ENCODE results near the gene SRRD.
A peak's percentile ranks its signal among the peaks of the same experiment; 100 is the strongest.
"Not testable (repeated sequence)": the region's sequence is repeated elsewhere in the genome, so short reads cannot be mapped to it uniquely, and the experiment has no call there.

The SRRD gene, protein sequence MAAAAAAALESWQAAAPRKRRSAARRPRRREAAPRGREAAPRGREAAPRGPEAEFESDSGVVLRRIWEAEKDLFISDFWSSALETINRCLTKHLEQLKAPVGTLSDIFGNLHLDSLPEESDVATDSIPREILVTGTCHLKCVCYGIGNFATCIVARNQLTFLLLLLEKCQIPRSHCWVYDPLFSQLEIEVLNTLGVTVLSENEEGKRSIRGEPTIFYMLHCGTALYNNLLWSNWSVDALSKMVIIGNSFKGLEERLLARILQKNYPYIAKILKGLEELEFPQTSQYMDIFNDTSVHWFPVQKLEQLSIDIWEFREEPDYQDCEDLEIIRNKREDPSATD

DNA sequence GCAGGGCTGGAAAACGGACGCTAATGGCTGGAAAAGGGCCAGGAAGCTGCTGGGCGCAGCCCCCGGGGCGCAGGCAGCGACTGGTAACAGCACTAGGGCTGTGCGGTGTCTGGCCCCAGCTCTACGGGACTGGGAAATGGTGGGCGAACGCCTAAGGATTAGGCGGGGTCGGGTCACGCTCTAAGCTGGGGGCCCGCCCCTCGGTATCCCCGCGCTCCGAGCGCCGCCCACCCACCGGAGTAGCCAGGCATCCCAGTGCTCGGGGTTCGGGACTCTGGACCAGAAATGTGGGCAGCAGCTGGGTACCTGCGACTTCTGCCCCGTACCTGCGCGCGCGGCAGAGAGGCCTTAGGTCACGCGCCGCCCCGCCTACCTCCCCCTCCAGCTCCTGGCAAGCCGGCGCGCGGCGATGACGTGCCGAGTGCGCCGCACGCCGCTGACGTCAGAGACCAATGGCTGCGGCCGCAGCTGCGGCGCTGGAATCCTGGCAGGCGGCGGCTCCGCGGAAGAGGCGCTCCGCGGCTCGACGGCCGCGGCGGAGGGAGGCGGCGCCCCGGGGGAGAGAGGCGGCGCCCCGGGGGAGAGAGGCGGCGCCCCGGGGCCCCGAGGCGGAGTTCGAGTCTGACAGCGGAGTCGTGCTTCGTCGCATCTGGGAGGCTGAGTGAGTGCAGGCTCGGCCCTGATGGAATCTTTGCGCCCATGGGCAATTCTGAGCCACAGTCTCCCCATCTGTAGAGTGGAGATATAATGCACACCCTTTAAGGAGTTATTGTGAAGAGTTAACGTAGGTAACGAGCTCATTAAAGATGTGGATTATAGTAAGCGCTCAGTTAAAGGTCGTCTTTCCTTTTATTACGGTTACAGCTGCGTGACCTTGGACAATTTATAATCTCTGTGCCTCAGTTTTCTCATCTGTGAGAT lies at the start of gene SRRD, which contains the start of gene HPS4:
Gene SRRD, plus strand, starts transcription at position 439 of the 921 bp plus-strand sequence. Its CDS starts 14 bp downstream, at position 453.
Gene HPS4, minus strand, starts transcription at position 345 of the 921 bp plus-strand sequence. CDS start 2,021 bp downstream, outside the sequence.
- H3K9ac ChIP-seq (ENCODE audit: insufficient read length) = peak within 1 kb of the TSS; percentile 95
- H3K36me3 ChIP-seq (ENCODE audit: insufficient read depth, low read length) = peaks cover 27% of the 10 kb centered on the region
- no peak for DNase-seq (ENCODE audit: low read depth, low spot score)
- H3K9me3 ChIP-seq (ENCODE audit: low read depth, low read length) = no peaks in the 10 kb centered on the region
- TF ChIP-seq EZH2 (IDR thresholded peaks at IDR 0.05) = no peak
- TF ChIP-seq FOXP2 (optimal IDR thresholded peaks at IDR 0.05; ENCODE audit: control extremely low read depth, extremely low read length, insufficient read depth) = no peak
- TF ChIP-seq POLR2AphosphoS5 (IDR thresholded peaks at IDR 0.05; ENCODE audit: borderline replicate concordance, low read depth, low read length) = peak; percentile 88
- H3K27ac ChIP-seq = peak within 1 kb of the TSS; percentile 77
- peak within 1 kb of the TSS; percentile 86 for H3K4me3 ChIP-seq

DNA sequence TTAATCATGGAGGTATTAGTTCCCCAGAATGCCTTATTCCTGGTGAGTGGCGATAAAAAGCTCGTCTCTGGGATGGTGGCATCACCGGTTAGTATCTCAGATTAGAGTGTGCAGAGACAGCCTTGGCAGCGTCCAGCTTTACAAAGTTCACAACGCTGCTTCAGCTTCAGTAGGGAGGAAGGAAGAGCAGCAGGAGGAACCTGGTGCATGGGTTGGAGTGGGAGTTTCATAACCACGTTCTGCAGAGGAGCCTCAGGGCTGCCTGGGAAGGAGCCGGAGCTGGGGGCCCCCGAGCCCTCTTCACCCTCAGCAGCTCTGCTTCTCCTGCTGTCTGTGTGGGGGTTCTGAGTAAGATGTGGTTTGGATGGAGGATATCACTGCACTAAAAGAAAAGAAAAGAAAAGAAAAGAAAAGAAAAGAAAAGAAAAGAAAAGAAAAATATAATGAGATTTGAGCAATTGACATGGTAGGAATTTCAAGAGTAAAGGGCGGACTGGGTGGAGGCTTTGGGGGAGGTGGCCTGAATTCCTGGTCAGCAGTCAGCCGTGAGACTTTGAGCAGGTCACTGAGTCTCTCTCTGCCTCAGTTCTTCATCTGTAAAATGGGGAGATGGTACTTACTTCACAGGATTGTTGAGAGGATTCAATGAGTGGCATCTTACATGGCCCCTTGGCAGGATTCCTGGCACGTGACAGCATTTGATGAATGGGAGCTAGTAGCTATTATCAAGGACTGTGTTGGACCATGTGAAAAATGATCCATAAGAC lies 48.2 kb upstream of the SRRD start:
- H3K4me3 ChIP-seq = no peak overlapping the region
- H3K9ac ChIP-seq (ENCODE audit: insufficient read length) = no peak overlapping the region
- no peak for TF ChIP-seq FOXP2 (optimal IDR thresholded peaks at IDR 0.05; ENCODE audit: control extremely low read depth, extremely low read length, insufficient read depth)
- TF ChIP-seq EZH2 (IDR thresholded peaks at IDR 0.05) = no peak
- TF ChIP-seq POLR2AphosphoS5 (IDR thresholded peaks at IDR 0.05; ENCODE audit: borderline replicate concordance, low read depth, low read length) = no peak
- H3K27ac ChIP-seq = no peak overlapping the region
- no peaks in the 10 kb centered on the region for H3K36me3 ChIP-seq (ENCODE audit: insufficient read depth, low read length)
- no peak for DNase-seq (ENCODE audit: low read depth, low spot score)
- no peaks in the 10 kb centered on the region for H3K9me3 ChIP-seq (ENCODE audit: low read depth, low read length)

DNA sequence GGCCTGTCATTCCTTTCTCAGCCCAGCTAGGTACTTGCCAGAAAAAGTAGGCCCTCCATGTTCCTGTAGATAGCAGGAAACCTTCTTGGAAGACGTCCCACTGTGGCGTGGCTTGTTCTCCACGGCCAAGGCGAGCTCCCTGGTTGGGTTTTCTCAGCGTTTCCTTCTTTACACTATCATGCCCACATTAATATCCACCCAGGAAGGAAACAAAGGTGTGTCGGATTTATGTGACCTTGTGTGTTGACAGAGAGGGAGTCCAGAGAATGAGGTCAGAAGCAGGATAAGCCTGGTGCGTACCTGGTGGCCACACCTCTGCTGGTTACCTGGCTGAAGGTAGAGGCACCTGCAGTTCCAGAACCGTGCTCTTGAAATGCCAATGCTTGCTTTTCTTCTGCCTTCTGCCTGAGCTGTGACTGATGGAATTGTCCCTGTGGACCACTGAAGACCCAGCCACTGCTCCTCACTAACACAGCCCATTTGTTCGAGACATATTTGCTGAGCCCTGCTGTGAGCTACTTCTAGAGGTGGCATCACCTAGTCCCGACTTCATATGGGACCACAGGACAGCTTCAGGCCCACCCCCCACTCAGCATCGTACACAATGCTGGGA lies 46.7 kb upstream of the SRRD start:
- DNase-seq (ENCODE audit: low read depth, low spot score) = no peak
- TF ChIP-seq EZH2 (IDR thresholded peaks at IDR 0.05) (no peak), FOXP2 (optimal IDR thresholded peaks at IDR 0.05; ENCODE audit: control extremely low read depth, extremely low read length, insufficient read depth) (no peak), POLR2AphosphoS5 (IDR thresholded peaks at IDR 0.05; ENCODE audit: borderline replicate concordance, low read depth, low read length) (no peak)
- Histone ChIP-seq H3K36me3 (ENCODE audit: insufficient read depth, low read length) (no peaks in the 10 kb centered on the region), H3K27ac (no peak overlapping the region), H3K4me3 (no peak overlapping the region), H3K9ac (ENCODE audit: insufficient read length) (no peak overlapping the region), H3K9me3 (ENCODE audit: low read depth, low read length) (no peaks in the 10 kb centered on the region)

DNA sequence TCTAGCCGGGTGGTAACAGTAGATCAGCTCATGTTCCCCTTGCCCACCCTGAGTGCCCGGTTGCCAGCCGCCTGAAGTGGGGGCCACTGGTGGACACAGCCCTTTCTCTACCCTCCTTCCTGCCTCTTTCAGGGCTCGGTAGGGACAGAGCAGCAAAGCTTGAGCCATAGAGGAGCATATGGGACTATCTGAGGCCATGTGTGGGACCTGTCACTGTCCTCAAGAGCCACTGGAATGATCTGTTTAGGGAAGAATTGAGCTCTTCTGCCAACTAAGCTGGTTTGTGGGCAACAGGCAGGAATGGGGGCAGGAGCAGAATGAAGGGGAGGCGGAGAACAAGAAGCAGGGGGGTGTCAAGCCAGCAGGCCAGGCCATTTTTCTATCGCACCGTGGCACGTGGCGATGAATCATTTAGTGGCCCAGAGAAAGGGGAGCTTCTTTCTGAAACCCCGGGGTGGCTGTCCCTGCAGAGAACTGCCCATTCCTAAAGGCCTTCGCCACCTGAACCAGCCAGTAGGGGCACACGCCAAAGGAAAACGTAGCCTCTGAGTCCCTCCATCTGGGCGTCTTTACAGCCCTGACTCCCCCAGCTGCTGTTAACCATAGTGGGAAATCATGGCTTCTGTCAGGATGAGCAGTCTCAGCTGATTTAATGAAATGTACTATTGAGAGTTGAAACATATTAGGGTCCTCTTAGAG lies 45.8 kb upstream of the SRRD start:
- DNase-seq (ENCODE audit: low read depth, low spot score) = no peak
- TF ChIP-seq EZH2 (IDR thresholded peaks at IDR 0.05) = no peak
- no peak for TF ChIP-seq FOXP2 (optimal IDR thresholded peaks at IDR 0.05; ENCODE audit: control extremely low read depth, extremely low read length, insufficient read depth)
- no peak for TF ChIP-seq POLR2AphosphoS5 (IDR thresholded peaks at IDR 0.05; ENCODE audit: borderline replicate concordance, low read depth, low read length)
- Histone ChIP-seq H3K27ac (no peak overlapping the region), H3K9ac (ENCODE audit: insufficient read length) (no peak overlapping the region), H3K4me3 (no peak overlapping the region), H3K9me3 (ENCODE audit: low read depth, low read length) (no peaks in the 10 kb centered on the region), H3K36me3 (ENCODE audit: insufficient read depth, low read length) (no peaks in the 10 kb centered on the region)

DNA sequence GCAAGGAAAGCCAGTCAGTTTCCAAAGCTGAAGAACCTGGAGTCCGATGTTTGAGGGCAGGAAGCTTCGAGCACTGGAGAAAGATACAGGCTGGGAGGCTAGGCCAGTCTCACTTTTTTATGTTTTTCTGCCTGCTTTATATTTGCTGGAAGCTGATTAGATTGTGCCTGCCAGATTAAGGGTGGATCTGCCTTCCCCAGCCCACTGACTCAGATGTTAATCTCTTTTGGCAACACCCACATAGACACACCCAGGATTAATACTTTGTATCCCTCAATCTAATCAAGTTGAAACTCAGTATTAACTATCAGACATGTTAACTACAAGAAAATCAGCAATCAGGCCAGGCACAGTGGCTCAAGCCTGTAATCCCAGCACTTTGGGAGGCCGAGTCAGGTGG lies 44.9 kb upstream of the SRRD start:
- H3K27ac ChIP-seq; DNase-seq (ENCODE audit: low read depth, low spot score); H3K4me3 ChIP-seq; H3K9ac ChIP-seq (ENCODE audit: insufficient read length); H3K9me3 ChIP-seq (ENCODE audit: low read depth, low read length); H3K36me3 ChIP-seq (ENCODE audit: insufficient read depth, low read length): not testable (repeated sequence)

DNA sequence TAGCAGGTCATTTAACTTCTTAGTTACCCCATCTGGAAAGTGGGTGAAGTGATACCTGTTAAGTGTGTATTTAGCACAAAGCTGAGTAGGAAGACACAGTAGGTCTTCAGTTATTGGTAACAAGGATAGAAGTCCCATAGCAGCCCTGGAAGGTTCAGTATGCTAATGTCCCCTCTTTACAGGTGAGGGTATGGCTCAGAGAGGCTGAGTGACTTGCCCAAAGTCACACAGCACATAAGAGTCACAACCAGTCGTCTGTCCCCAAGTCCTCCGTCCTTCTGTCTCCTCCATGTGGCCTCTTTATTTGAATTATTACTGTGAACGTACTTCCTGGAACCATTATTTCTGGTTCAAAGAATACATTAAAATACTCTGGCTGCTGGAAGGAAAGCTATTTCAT lies 44.1 kb upstream of the SRRD start:
- Histone ChIP-seq H3K9me3 (ENCODE audit: low read depth, low read length) (no peaks in the 10 kb centered on the region), H3K36me3 (ENCODE audit: insufficient read depth, low read length) (no peaks in the 10 kb centered on the region), H3K9ac (ENCODE audit: insufficient read length) (no peak overlapping the region), H3K27ac (no peak overlapping the region), H3K4me3 (no peak overlapping the region)
- TF ChIP-seq EZH2 (IDR thresholded peaks at IDR 0.05) = no peak
- DNase-seq (ENCODE audit: low read depth, low spot score) = no peak

DNA sequence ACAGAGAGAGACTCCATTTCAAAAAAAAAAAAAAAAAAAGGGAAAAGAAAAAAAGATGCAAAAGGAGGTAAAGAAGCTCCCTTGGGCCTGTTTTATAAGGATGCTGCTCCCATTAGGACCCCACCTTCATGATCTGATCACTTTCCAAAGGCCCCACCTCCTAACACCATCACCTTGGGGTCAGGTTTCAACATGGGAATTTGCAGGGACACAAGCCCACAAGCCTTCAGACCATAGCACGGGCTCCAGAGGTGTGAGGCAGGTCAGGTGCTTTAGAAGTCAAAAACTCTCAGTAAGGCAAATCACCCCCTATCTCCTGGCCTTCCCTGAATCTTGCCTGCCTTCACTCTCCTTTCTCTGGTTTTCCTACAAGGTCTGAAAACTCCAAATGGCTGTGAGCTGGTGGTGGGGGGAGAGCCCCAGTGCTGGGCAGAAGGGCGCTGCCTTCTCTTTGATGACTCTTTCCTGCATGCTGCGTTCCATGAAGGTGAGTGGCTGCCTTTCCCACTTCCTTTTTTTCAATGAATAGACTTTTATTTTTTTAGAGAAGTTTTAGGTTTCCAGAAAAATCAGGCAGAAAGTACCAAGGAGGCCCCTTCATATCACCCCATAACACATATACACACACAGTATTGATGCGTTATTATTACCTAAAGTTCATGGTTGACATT lies 41.5 kb upstream of the SRRD start:
- Histone ChIP-seq H3K4me3 (no peak overlapping the region), H3K36me3 (ENCODE audit: insufficient read depth, low read length) (no peaks in the 10 kb centered on the region), H3K9ac (ENCODE audit: insufficient read length) (no peak overlapping the region), H3K9me3 (ENCODE audit: low read depth, low read length) (no peaks in the 10 kb centered on the region), H3K27ac (no peak overlapping the region)
- DNase-seq (ENCODE audit: low read depth, low spot score) = no peak
- no peak for TF ChIP-seq EZH2 (IDR thresholded peaks at IDR 0.05)
- no peak for TF ChIP-seq FOXP2 (optimal IDR thresholded peaks at IDR 0.05; ENCODE audit: control extremely low read depth, extremely low read length, insufficient read depth)
- TF ChIP-seq POLR2AphosphoS5 (IDR thresholded peaks at IDR 0.05; ENCODE audit: borderline replicate concordance, low read depth, low read length) = no peak

All from SK-N-MC (cell line).